ENCODE results near the gene IL18BP. TPM values are rescaled to one million over a fixed set of nuclear protein-coding genes. Genes with fewer than 3 reads are reported as not detected.

The IL18BP gene
- total and polyA plus RNA-seq, 10 of the 15 experiments (the other 5 are each of a cell fraction or from before 2014, with no cell fraction given): 2.6 to 18.1 (median 10.7) TPM

DNA sequence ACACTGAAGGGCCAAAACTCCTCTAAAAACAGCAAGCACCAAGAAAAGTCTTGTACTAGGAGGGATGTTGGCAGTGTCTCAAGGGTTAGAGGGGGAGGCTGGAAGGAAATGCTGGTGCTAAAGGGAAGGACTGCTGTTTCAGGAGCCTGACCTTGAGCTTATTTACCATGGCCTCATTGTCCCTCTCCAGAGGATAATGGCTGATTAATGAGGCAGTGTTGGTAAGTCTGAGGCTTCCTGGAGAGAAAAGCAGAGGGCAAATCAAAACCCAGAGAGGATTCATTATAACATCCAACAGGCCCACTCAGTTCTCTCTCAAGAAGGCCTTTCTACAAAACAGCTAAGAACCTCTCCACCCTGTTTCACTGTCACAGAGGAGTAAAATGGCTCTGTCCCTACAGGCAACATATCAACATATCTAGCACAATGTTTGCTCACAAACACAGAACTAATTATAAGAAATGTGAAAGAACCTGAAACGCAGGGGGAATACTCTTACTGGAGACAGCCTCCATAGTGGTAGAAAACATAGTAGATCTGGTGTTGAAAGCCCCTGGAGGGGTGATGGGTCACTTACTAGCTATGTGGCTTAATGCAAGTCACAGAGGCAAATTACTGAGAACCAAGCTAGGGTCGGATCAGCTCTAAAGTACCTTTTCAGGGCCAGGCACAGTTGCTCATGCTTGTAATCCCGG lies 50.2 kb downstream of the IL18BP start:
- Histone ChIP-seq H3K9me3 (replicated peaks; ENCODE audit: control insufficient read depth, insufficient read depth, low read length) (no peaks in the 10 kb centered on the region), H3K4me3 (no peak overlapping the region), H3K4me1 (ENCODE audit: control insufficient read depth, insufficient read depth, low read length) (no peaks in the 10 kb centered on the region), H3K27ac (ENCODE audit: control insufficient read depth, insufficient read depth) (no peak overlapping the region), H3K36me3 (ENCODE audit: control insufficient read depth in 2 of 2, insufficient read depth in 2 of 2, low read length in 1 of 2) (peaks cover 3 to 10% of the 10 kb centered on the region in 2 experiments; a peak in 3 of 4 replicates), H4K20me1 (ENCODE audit: control insufficient read depth, insufficient read depth) (no peaks in the 10 kb centered on the region), H3K9ac (ENCODE audit: control insufficient read depth, insufficient read depth, low read length) (no peak overlapping the region), H2AFZ (ENCODE audit: control insufficient read depth, low read depth, low read length) (no peak overlapping the region), H3K27me3 (replicated peaks in 1 of 2; ENCODE audit: control insufficient read depth in 2 of 2, insufficient read depth in 2 of 2, low read length in 1 of 2) (no peaks in the 10 kb centered on the region), H3K79me2 (ENCODE audit: control insufficient read depth, insufficient read depth, low read length) (peaks cover 2% of the 10 kb centered on the region), H3K4me2 (ENCODE audit: control insufficient read depth, insufficient read depth) (no peak overlapping the region)
- DNase-seq (ENCODE audit: low read depth, low spot score): no peak
- ChIA-PET SMC1A (ENCODE audit: uncharacterized antibody, unreplicated experiment) (interaction anchor here (1.0 to 1.7 kb wide), 4 partner anchors 8 to 117 kb away, joined by 3 to 5 read pairs (median 3); no protein-coding TSS in a partner anchor), POLR2A (interaction anchor here (1.2 kb wide), 1 partner anchor 24 kb away, joined by 3 read pairs; no protein-coding TSS in a partner anchor), RAD21 (ENCODE audit: unreplicated experiment) (no interaction called here), CTCF (interaction anchor here (0.8 to 3.1 kb wide), 6 partner anchors 9 to 71 kb away, joined by 3 to 12 read pairs (median 4); no protein-coding TSS in a partner anchor)
- FAIRE-seq: no peak
- TF ChIP-seq POLR2AphosphoS2 (IDR thresholded peaks at IDR 0.05; ENCODE audit: low read depth, low read length): no peak
- TF ChIP-seq, protein P1, sequence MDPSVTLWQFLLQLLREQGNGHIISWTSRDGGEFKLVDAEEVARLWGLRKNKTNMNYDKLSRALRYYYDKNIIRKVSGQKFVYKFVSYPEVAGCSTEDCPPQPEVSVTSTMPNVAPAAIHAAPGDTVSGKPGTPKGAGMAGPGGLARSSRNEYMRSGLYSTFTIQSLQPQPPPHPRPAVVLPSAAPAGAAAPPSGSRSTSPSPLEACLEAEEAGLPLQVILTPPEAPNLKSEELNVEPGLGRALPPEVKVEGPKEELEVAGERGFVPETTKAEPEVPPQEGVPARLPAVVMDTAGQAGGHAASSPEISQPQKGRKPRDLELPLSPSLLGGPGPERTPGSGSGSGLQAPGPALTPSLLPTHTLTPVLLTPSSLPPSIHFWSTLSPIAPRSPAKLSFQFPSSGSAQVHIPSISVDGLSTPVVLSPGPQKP (IDR thresholded peaks at IDR 0.05; ENCODE audit: low read depth, low read length): no peak
- no peak for TF ChIP-seq CBFB (IDR thresholded peaks at IDR 0.05; ENCODE audit: low read depth)
- no peak for TF ChIP-seq KAT2A (conservative IDR thresholded peaks at IDR 0.05; ENCODE audit: control insufficient read depth, low read depth, low read length)
- no peak for TF ChIP-seq SIN3A (IDR thresholded peaks at IDR 0.05; ENCODE audit: low read depth, low read length)
- TF ChIP-seq FOS (IDR thresholded peaks at IDR 0.05; ENCODE audit: borderline replicate concordance, extremely low read depth, insufficient read length): no peak
- TF ChIP-seq ZNF217 (IDR thresholded peaks at IDR 0.05): no peak
- TF ChIP-seq FOXK2 (IDR thresholded peaks at IDR 0.05): no peak
- TF ChIP-seq TAF1 (IDR thresholded peaks at IDR 0.05; ENCODE audit: borderline replicate concordance, low read depth, low read length): no peak
- no peak for TF ChIP-seq RFX5 (IDR thresholded peaks at IDR 0.05; ENCODE audit: low read depth, low read length)
- TF ChIP-seq ZSCAN29 (IDR thresholded peaks at IDR 0.05): no peak
- TF ChIP-seq, protein P2, sequence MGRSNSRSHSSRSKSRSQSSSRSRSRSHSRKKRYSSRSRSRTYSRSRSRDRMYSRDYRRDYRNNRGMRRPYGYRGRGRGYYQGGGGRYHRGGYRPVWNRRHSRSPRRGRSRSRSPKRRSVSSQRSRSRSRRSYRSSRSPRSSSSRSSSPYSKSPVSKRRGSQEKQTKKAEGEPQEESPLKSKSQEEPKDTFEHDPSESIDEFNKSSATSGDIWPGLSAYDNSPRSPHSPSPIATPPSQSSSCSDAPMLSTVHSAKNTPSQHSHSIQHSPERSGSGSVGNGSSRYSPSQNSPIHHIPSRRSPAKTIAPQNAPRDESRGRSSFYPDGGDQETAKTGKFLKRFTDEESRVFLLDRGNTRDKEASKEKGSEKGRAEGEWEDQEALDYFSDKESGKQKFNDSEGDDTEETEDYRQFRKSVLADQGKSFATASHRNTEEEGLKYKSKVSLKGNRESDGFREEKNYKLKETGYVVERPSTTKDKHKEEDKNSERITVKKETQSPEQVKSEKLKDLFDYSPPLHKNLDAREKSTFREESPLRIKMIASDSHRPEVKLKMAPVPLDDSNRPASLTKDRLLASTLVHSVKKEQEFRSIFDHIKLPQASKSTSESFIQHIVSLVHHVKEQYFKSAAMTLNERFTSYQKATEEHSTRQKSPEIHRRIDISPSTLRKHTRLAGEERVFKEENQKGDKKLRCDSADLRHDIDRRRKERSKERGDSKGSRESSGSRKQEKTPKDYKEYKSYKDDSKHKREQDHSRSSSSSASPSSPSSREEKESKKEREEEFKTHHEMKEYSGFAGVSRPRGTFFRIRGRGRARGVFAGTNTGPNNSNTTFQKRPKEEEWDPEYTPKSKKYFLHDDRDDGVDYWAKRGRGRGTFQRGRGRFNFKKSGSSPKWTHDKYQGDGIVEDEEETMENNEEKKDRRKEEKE (IDR thresholded peaks at IDR 0.05): no peak
- TF ChIP-seq MYB (IDR thresholded peaks at IDR 0.05; ENCODE audit: borderline replicate concordance, low read depth, low read length): no peak
- no peak for ATAC-seq
- BruUV-seq (replicated peaks): no TSS peak
- WGBS (ENCODE audit: insufficient coverage, insufficient replicate concordance, low lambda C conversion rate, missing lambda C conversion rate): 94% methylated on average over 3 of the region's 3 CpGs
- intact Hi-C loops (cut with micrococcal nuclease; ENCODE audit: unreplicated experiment): no loop called here
- in situ Hi-C loops (cut with MboI): no loop called here

Data from GM12878 (cell line).